Globus pallidus (tissue), 1 donor: ENCODE measurements around the gene RNF138.
"Not testable (repeated sequence)": the region's sequence is repeated elsewhere in the genome, so short reads cannot be mapped to it uniquely, and the experiment has no call there.

Experiments
- DNase-seq: peaks from one replicate; pipeline ENCODE4 v3.0.0-alpha.2; 2015; ENCODE audit warnings: low spot score

Gene RNF138

DNA sequence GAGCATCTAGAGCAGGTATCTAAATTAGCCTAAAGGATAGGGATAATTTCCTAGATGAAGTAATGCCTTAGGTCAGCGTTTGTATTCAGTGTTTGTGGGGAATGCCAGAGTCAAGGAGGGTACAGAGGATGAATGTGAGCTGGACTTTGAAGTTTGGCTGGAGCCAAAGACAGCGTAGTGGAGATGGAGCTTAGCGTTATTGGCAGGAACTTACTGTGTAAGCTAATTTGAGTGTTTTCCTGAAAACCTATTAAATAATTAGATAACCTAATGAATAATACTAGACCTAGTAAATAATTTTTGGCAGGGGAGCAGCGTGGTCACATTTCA lies 4.2 kb downstream of the RNF138 start:
- DNase-seq: no peak

DNA sequence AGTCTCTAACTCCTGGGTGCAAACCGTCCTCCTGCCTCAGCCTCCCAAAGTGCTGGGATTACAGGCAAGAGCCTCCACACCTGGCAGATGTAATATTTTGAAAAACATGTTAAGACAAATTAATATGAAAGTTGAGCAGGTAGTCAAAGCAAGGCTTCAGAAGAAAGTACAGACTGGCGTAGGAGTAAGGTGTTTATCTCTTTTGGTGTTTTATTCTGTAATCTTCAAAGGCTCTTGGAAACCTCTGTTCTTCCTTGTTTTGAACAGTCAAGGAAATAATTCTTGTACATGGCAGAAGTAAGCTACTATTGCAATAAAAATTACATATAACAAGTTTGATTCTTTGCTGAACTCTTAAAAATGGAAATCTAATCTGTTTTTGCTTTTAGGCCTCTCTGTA lies 5.3 kb downstream of the RNF138 start:
- no peak for DNase-seq

DNA sequence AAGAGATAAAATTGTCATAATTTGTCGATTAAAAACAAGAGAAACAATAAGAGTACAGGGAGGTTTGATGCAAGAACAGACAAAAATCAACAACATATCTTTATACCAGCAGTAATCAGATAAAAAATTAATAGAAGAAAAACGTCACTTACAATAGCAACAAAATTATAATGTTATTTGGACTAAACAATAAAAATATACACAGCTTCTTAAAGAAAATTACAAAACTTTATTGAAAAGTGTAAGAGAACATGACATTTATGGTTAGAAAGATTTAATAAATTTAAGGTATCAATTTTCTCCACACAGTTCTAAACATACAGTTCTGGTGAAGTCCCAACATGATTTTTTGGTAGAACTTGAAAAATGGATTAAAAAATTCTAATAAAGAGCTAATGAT lies 12.8 kb downstream of the RNF138 start:
- no peak for DNase-seq

DNA sequence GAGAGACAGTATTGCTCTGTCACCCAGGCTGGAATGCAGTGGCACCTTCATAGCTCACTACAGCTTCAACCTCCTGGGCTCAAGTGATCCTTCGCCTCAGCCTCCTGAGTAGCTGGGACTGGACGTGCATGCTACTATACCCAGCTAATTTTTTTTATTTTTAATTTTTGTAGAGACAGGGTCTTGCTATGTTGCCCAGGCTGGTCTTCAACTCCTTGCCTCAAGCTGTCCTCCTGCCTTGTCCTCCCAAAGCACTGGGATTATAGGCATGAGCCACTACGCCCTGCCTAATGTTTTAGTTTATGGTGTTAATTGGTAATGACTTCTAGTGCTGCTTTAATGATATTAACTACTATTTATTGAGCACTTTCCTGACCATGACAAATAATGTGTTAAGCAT lies 18.3 kb downstream of the RNF138 start:
- no peak for DNase-seq

DNA sequence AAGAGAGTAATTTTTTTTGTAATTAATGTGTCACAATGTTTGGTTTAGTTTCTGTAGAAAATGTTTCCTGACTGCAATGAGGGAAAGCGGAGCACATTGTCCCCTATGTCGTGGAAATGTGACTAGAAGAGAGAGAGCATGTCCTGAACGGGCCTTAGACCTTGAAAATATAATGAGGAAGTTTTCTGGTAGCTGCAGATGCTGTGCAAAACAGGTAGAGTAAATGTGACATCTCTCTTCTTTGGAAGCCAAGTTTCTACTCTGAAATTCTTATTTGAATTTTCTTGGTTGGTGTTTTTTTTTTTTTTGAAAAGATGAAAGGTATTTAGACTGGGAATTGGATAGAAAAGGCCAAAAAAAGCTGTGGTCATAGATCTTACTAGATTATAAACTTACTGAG lies 20.0 kb downstream of the RNF138 start:
- DNase-seq: no peak

DNA sequence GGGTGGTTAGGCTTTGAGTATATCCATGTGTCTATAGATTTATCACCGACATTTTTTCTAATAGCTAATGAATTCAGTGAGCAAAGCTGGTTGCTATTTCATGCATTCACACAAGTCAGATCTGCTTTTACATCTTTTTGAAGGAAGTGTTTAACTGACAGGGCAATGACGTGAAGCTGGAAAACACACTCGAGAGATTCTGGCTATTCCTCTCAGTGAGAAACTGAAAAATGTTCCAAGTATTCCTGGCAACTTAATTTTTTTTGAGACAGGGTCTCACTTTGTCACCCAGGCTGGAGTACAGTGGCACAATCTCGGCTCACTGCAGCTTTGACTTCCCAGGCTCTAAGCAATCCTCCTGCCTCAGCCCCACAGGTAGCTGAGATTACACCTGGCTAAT lies 21.2 kb downstream of the RNF138 start:
- DNase-seq: no peak

DNA sequence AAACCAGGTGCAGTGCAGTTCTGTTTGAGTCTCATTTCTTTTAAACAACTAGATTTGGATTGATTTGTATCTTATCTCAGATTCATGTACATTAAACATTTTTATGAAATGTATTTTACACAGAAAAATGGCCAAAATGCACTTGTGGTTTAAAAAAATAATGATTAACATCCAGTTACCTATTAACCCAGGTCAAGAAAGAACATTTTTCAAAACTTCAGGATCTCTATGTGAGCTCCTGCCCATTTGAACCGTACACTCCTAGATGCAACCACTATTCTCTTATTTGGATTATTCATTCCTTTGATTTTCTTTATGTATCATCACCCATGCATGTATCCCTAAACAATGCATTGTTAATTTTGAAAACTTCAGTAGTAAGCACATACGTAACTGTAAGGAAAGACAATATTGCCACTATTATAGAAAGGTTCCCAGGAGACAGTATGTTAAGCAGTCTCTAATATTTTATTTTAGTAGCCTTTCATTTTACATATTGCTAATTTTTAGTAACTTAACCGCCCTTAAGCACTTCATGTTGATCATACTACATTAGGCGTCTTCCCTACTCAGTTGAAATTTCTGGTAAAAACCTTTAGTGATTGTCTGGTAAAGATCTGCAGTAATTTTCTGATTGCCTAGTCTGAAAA lies 22.7 kb downstream of the RNF138 start:
- no peak for DNase-seq

DNA sequence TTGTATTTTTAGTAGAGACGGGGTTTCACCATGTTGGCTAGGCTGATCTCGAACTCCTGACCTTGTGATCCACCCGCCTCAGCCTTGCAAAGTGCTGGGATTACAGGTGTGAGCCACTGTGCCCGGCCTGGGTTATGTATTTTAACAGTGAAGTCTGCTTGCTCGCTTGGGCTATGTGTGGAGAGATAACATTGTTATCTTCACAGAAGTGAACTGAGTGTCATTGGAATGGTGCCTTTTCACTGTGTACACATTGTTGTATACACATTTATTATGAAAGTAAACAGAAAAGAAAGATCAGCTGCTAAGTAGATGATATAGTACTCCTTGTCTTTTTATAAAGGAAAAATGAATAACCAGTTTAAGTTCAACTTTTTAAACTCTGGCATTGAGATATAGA lies 30.4 kb downstream of the RNF138 start:
- DNase-seq: no peak

DNA sequence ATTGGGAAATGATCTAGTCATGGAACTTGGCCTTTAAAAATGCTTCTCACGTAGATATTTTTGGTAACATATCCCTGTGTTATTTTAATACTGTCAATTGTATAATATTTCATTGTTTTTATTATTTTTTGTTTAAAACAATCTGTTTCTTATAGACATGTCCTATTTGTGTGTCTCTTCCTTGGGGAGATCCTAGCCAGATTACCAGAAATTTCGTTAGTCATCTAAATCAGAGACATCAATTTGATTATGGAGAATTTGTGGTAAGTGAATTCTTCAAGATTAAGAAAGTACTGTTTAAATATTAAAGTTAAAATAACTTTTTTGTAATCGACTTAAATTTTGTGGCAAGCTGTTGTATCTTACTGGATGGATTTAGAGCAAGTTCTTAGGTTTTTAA lies 34.9 kb downstream of the RNF138 start:
- DNase-seq: no peak

DNA sequence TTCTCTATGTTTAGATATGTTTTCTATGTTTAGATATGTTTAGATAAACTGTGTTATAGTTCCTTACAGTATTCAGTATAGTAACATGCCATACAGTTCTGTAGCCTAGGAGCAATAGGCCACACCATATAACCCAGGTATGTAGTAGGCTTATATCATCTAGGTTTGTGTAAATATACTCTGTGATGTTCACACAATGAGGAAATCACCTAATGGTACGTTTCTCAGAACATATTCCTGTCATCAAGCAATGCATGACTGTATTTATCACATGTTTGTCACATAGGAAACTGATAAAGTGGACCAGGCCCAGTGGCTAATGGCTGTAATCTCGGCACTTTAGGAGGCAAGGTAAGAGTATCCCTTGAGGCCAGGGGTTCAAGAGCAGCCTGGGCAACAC lies 44.0 kb downstream of the RNF138 start:
- DNase-seq: no peak

DNA sequence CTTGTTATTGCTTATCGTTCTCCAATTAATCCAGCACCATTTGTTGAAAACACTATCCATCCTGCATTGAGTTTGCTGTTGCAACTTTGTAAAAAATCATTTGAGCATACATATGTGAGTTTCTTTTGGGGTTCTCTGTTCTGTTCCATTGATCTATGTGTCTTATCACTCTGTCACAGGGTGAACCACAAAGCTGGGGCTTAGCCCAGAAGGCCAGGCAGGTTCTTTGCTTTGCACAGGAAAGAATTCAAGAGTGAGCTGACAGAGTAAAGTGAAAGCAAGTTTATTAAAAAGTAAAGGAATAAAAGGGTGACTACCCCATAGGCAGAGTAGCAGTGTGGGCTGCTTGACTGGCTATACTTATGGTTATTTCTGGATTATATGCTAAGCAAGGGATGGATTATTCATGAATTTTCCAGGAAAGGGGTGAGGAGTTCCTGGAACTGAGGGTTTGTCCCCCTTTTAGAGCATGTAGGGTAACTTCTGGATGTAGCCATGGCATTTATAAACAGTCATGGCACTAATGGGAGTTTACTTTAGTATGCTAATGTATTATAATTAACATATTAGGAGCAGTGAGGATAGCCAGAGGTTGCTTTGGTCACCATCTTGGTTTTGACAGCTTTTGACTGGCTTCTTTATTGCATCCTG lies 46.8 kb downstream of the RNF138 start:
- no peak for DNase-seq

DNA sequence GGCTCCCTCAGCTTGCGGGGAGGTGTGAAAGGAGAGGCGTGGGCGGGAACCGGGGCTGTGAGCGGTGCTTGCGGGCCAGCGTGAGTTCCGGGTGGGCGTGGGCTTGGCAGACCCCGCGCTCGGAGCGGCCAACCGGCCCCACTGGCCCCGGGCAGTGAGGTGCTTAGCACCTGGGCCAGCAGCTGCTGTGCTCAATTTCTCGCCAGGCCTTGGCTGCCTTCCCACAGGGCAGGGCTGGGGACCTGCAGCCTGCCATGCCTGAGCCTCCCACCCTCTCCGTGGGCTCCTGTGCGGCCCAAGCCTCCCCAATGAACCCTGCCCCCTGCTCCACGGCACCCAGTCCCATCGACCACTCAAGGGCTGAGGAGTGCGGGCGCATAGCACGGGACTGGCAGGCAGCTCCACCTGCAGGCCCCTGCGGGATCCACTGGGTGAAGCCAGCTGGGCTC lies 48.2 kb downstream of the RNF138 start:
- no peak for DNase-seq

DNA sequence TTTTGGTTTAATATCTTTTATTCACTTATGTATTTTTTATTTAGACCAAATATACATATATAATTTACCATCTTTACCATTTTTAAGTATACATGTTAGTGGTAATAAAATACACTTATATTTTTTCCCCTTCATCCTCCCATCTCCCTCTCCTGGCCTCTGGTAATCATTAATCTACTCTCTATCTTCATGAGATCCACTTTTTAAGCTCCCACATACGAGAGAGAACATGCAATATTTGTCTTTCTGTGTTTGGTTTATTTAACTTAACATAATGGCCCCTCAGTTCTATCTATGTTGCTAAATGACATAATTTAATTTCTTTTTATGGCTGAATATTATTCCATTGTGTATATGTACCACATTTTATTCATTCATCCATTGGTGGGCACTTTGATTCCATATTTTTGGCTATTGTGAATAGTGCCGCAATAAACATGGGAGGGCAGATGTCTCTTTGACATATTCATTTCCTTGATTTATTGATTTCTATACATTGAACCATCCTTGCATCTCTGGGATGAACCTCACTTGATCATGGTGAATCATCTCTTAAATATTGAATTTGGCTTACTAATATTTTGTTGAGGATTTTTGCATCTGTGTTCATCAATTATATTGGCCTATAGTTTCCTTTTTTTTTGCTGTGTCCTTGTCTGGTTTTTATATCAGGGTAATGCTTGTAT lies 56.7 kb downstream of the RNF138 start:
- no peak for DNase-seq

DNA sequence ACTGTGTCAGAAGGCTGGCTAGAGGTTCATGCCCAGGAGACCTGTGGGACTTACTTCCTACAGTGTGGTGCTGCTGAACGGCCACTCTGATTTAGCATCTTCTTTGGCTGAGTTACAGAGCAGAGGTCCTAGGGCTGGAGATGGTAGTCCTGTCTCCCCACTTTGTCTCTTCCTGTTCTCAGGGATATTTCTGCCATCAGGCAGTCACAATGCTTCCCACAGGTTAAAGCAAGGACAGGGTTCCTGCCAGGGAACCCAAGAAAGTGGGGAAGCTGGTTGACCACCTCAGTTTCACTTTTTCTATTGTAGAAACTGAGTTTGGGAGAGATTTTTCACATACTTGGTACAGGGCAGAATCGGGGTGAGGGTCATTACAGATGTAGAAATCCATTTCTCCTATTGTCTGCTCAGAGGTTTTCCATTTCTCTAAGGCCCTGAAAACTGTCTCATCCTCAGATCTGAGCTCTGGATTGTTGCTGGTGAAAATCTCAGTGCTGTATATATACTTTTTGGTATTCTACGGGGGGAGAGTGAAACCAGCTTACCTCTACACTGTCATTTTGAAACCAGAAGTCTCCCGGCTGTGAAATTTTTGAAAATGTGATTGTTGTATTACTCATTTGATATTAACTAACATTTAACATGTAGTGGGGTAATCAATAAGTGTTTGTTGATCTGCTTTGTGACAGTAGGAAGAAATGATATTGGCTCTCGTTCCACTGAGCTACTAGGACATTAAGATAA lies 61.2 kb downstream of the RNF138 start:
- DNase-seq: no peak

DNA sequence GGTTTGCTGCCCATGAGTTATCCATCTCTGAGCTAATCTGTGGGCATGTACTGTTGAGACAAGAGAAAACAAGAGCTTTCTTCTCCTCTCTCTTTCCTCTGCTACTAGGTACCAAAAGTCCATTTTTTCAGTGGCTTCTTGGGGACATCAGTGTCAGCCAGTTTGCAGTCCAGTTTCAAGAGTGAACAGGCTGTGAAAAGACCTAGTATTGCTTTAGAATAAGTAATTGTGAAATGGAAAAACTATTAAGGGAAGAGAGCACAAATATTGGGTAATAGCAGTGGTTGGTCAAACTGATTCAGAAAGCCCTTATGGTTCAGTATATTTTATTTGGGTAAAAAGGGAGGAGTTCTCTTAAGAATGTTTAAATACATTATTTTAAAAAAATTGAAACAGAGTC lies 65.2 kb downstream of the RNF138 start:
- DNase-seq: no peak

DNA sequence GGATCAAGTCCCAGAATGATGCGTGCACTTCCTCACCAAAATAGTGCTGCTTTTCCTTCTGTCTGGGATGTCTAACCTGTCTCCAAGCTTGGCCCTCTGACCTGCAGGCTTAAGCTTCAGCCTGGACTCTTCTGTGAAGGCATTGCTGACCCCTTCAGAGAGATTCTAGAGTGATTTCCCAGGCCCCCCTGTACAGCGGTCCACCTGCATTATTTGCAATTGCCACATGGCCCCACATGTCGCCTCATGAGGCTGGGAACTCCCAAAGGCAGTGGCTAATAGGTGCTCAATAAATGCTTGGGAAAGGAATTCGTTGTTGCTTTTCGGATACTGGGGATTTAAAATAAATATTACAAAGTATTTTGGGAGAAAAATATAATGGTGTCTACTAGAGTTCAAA lies 65.9 kb downstream of the RNF138 start:
- no peak for DNase-seq

DNA sequence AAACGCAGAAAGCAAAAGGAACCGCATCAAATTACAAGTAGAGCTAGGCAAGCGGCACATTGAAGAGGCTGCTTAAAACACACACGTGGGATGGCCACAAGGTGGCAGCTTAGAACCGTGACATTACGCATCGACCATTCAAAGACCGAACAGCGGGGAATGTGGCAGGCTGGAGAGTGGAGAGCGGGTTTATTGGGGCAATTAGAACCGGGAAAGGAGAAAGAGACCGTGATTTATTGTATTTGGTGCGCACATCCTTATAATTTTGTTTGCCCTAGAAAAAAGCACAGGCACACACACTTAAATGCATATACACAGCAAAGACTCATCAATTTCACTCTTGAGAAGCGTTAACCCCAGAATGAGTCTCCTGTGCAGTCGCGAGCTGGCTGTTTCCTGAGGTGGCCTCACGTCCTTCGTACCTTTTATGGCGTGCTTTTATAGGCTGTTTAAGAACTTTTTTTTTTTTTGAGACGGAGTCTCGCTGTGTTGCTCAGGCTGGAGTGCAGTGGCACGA lies 66.5 kb downstream of the RNF138 start:
- DNase-seq: peak; percentile 88

DNA sequence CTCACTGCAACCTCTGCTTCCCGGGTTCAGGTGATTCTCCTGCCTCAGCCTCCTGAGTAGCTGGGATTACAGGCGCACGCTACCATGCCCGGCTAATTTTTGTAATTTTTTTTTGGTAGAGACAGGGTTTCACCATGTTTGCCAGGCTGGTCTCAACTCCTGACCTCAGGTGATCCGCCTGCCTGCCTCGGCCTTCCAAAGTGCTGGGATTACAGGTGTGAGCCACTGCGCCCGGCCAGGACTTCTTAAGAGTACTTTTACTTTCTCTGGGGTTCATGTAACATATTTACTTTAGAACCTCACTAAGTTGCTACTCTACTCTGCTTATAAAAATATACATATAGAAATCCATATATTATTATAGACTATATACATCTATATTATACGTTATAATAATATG lies 67.0 kb downstream of the RNF138 start:
- DNase-seq: not testable (repeated sequence)

DNA sequence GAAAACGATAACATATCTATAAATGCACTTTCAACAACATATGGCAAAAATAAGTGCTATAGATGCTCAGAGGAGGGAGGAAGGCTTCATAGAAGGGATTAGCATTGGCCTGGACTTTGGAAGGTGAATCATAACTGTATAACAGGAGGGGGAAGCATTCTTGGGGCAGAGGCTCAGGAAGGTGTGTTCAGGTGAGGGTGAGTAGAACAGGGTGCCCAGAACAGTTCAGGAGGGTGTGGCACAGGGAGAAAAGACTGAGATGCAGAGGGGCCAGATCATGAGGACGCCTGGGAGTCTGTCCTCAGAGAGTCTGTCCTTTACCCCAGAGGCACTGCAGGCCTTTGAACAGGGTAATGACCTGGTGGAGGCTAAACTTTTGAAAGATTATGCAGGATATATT lies 68.9 kb downstream of the RNF138 start:
- no peak for DNase-seq

DNA sequence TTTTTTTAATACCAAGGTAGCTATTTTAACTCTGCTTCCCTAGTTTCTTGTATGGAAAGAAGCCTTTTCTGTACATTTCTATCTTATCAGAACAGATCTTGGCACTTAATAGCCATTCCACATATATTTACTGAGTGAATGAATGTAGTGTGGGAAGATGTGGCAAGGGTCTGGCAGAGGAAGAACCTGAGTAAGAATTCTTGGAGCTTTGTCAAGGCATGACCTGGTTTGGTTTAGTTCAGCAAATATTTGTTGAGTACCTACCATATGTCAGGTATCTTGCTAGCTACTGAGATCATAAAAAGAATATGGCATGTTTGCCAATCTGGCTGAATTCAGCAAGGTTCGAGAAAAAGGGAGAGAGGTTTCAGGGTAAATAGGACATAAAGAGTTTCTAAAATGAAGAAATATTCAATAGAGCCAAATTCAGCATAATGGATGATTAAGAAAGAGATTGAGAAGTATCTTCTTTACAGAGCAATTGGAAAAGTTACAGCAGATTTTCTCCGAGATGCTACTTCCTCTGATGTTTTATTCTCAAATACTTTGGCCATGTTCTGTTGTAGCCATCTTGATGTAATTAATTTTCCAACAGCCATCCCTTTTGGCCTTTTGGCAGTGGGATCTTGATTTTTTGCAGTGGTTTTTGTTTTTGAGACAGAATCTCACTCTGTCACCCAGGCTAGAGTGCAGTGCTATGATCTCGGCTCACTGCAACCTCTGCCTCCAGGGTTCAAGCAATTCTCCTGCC lies 76.5 kb downstream of the RNF138 start:
- no peak for DNase-seq

DNA sequence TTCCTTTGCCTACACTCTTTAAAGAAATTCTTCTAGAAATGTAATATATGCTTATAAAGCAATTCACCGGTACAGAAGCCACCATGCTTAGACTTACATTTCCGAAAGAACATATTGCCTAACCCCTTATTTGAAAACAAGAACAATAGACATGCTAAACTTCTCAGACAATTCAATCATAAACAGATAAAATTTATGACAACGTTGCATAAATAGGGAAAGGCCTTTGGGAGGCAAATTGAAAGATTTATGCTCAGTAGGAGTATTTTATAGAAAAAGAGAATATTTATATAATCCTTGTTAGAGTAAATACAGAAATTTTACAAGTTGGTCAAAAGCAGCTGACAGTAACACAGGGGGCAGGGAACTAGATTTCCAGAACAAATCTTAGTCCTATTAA lies 82.0 kb downstream of the RNF138 start:
- no peak for DNase-seq

DNA sequence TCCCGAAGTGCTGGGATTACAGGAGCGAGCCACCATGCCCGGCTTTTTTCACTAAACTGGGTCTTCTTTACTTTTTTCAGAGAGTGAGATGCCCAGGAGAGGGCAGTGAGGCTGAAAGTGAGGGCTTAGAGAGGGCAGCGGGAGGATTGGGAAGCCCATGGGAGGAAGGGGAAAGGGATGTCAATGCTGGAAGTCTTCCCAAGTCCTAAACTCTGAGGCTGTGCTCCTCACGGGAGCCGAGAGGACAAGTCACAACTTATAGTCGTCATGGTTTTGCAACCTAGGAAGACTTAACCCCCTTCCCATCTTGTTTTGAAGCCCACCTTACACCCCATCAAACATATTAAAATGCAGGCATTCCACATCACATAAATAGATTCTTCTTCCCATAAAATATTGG lies 83.0 kb downstream of the RNF138 start:
- DNase-seq: no peak
